Retinal pigment epithelial cell (primary cell): ENCODE measurements around the gene TEX261.
A peak's percentile ranks its signal among the peaks of the same experiment; 100 is the strongest.

Source experiments
- DNase-seq: peaks from one replicate; pipeline ENCODE4 v3.0.0-alpha.2; 2010; ENCODE audit warnings: low read depth
- H3K4me3 ChIP-seq: 2 replicates; pipeline ENCODE4 v1.5.1; 2011; ENCODE audit warnings: mild to moderate bottlenecking, low read length, control low read depth, moderate library complexity
- CTCF ChIP-seq: conservative IDR thresholded peaks from 2 replicates; pipeline ENCODE4 v1.5.1; 2011; ENCODE audit warnings: low read depth, low read length, control low read depth, inconsistent platforms

TEX261 gene

GRCh38 chr2:70965506-70965905, 29.2 kb downstream of the TEX261 start:
- H3K4me3 ChIP-seq: no peak overlapping the region
- DNase-seq: no peak
- no peak for TF ChIP-seq CTCF

GRCh38 chr2:70964596-70965386, 29.9 kb downstream of the TEX261 start:
- TF ChIP-seq CTCF: peak; percentile 43
- no peak overlapping the region for H3K4me3 ChIP-seq
- DNase-seq: no peak

GRCh38 chr2:70964133-70964532, 30.5 kb downstream of the TEX261 start:
- no peak for DNase-seq
- TF ChIP-seq CTCF: no peak
- H3K4me3 ChIP-seq: no peak overlapping the region

GRCh38 chr2:70962885-70963878, 31.5 kb downstream of the TEX261 start:
- H3K4me3 ChIP-seq: no peak overlapping the region
- DNase-seq: no peak
- no peak for TF ChIP-seq CTCF

GRCh38 chr2:70962211-70962884, 32.3 kb downstream of the TEX261 start:
- H3K4me3 ChIP-seq: no peak overlapping the region
- no peak for DNase-seq
- no peak for TF ChIP-seq CTCF

- DNase-seq: no peak
- no peak for TF ChIP-seq CTCF
- no peak overlapping the region for H3K4me3 ChIP-seq
These were observed 33.1 kb downstream of the TEX261 start for GRCh38 chr2:70961648-70961994.
